HG03108 (cell line): ENCODE data around the gene GRK5.
"Not testable (repeated sequence)": the region's sequence is repeated elsewhere in the genome, so short reads cannot be mapped to it uniquely, and the experiment has no call there.

Source experiments
- ATAC-seq: cut with Tn5 transposase; IDR thresholded peaks from one replicate; pipeline ENCODE4 v1.9.1; 2021; ENCODE audit warnings: moderate library complexity; ENCODE audit not compliant: unreplicated experiment

GRK5 gene

GRCh38 chr10:119221201-119221600, 13.8 kb downstream of the GRK5 start:
- no peak for ATAC-seq

- no peak for ATAC-seq
These were observed 14.3 kb downstream of the GRK5 start for GRCh38 chr10:119221666-119222065.

GRCh38 chr10:119222537-119222936, 15.2 kb downstream of the GRK5 start:
- no peak for ATAC-seq

- ATAC-seq = no peak
These were observed 15.6 kb downstream of the GRK5 start for GRCh38 chr10:119222966-119223386.

GRCh38 chr10:119225083-119225658, 17.8 kb downstream of the GRK5 start:
- ATAC-seq = no peak

GRCh38 chr10:119227825-119228224, 20.5 kb downstream of the GRK5 start:
- no peak for ATAC-seq

GRCh38 chr10:119231654-119232053, 24.3 kb downstream of the GRK5 start:
- ATAC-seq = no peak

GRCh38 chr10:119232439-119232838, 25.1 kb downstream of the GRK5 start:
- not testable (repeated sequence) for ATAC-seq

GRCh38 chr10:119233123-119233820, 25.9 kb downstream of the GRK5 start:
- no peak for ATAC-seq

- ATAC-seq = no peak
These were observed 26.4 kb downstream of the GRK5 start for GRCh38 chr10:119233821-119234220.

GRCh38 chr10:119235356-119235755, 28.0 kb downstream of the GRK5 start:
- ATAC-seq = no peak

GRCh38 chr10:119237722-119238436, 30.5 kb downstream of the GRK5 start:
- no peak for ATAC-seq

GRCh38 chr10:119238577-119238976, 31.2 kb downstream of the GRK5 start:
- no peak for ATAC-seq

- ATAC-seq = not testable (repeated sequence)
These were observed 31.6 kb downstream of the GRK5 start for GRCh38 chr10:119239015-119239414.

- ATAC-seq = not testable (repeated sequence)
These were observed 32.3 kb downstream of the GRK5 start for GRCh38 chr10:119239630-119240029.

GRCh38 chr10:119241066-119241465, 33.7 kb downstream of the GRK5 start:
- no peak for ATAC-seq

GRCh38 chr10:119242186-119242585, 34.8 kb downstream of the GRK5 start:
- no peak for ATAC-seq

GRCh38 chr10:119243488-119243887, 36.1 kb downstream of the GRK5 start:
- ATAC-seq = no peak

- ATAC-seq = no peak
These were observed 36.6 kb downstream of the GRK5 start for GRCh38 chr10:119243967-119244366.

- ATAC-seq = no peak
These were observed 37.9 kb downstream of the GRK5 start for GRCh38 chr10:119245272-119245671.

- ATAC-seq = no peak
These were observed 39.6 kb downstream of the GRK5 start for GRCh38 chr10:119246862-119247549.

GRCh38 chr10:119247550-119247894, 40.2 kb downstream of the GRK5 start:
- no peak for ATAC-seq
